Measurements from ENCODE around the gene CRABP2. TPM values are rescaled to one million over a fixed set of nuclear protein-coding genes. Genes with fewer than 3 reads are reported as not detected.

The CRABP2 gene
- total and polyA plus RNA-seq, 12 donors, result 3.1 to 17.8 (median 7.2) TPM

DNA sequence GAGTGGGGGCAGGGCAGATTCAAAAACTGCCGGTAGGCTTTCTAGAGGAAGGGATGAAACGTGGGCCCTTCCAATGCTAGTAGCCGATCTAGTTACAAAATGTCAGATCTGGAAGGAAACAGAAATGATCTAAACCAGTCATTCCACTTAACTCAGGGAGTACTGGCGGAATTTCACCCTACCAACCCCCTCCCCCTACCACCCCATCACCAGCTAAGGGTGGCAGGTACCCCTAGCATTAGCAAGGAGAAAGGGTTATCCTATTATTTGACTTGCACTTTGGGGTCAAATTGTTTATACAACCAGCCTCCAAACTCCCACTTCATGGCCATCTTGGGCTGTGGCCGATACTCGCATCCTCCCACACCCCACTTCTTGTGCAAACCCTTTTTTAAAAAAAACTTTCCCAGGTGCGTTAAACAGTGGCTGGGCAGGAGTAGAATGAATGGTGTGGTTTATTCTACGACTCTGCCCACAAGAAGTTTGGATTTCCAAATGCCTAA lies 36.1 kb upstream of the CRABP2 start:
- intact Hi-C loops (cut with DNase I), result no loop called here
- peak overlapping the region in 1 of 4 donors; percentile 19 for H3K4me3 ChIP-seq
- WGBS, 4 donors, result 47 to 59% (median 54%) methylated on average over 8 of the region's 8 CpGs
- peaks cover 0 to 34% of the 10 kb centered on the region in 2 donors for H3K36me3 ChIP-seq (replicated peaks in 1 of 2)
- no peak for DNase-seq
- peaks cover 12 to 24% of the 10 kb centered on the region in 2 donors for H3K4me1 ChIP-seq (replicated peaks in 1 of 2)
- H3K27me3 ChIP-seq, result no peaks in the 10 kb centered on the region
- H3K9me3 ChIP-seq (replicated peaks in 1 of 3), result no peaks in the 10 kb centered on the region
- no peak for TF ChIP-seq POLR2A (IDR thresholded peaks at IDR 0.05)
- TF ChIP-seq CTCF (IDR thresholded peaks at IDR 0.05), result no peak
- H3K27ac ChIP-seq, result peak overlapping the region in 4 of 5 donors; percentile 72 to 88 (median 84)

DNA sequence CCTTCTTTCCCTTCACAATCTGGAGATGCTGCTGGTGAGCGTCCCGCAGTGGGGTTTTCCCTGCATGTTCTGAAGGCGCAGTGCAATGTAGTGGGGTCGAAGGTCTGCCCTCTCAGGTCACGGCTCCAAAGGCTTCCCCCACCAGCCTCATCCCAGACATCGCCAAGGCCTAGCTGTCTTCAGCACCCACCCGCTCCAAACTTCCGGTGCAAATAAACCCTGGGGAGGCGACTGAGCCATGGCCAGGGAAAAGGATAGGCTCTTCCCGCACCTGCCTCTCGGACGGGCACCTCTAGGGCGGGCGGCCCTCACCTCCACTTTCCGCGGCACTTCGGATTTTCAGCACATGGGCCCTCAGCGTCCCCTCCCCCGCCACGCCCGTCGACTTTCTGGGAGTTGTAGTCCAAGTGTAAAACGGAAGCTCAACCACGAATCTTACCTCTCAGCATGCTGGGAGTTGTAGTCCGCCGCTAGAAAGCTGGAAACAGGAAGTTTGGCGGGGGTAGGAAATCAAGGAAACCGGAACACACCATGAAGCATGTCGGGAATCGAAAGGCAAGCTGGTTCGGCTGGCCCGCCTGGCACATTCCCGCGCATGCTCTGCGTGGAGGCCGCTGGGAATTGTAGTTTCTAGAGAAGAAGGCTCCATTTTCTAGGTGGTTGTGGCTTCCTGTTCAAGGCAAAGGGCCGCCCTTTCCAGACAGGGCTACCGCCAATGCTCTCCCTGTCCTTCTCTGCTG lies 35.5 kb upstream of the CRABP2 start, which contains the start of gene MRPL24:
Gene MRPL24 (minus strand): TSS at position 348 of the 740 bp plus-strand sequence. CDS start 2,384 bp downstream, outside the sequence.
- intact Hi-C loops (cut with DNase I), result no loop called here
- peaks cover 5 to 18% of the 10 kb centered on the region in 2 donors for H3K4me1 ChIP-seq (replicated peaks in 1 of 2)
- H3K36me3 ChIP-seq (replicated peaks in 1 of 2), result peaks cover 0 to 34% of the 10 kb centered on the region in 2 donors
- TF ChIP-seq POLR2A (IDR thresholded peaks at IDR 0.05) (peak; percentile 23 to 40), CTCF (IDR thresholded peaks at IDR 0.05) (peak in 1 of 6 experiments; percentile 13)
- H3K27me3 ChIP-seq, result no peaks in the 10 kb centered on the region
- H3K4me3 ChIP-seq, result peak within 1 kb of the TSS in 3 of 4 donors; percentile 49 to 65 (median 65)
- 0% methylated on average over 21 to 38 of the region's 38 CpGs for WGBS, 4 donors
- peak; percentile 97 to 100 (median 99) for DNase-seq
- no peaks in the 10 kb centered on the region for H3K9me3 ChIP-seq (replicated peaks in 1 of 3)
- peak within 1 kb of the TSS in 4 of 5 donors; percentile 72 to 88 (median 84) for H3K27ac ChIP-seq

GRCh38 chr1:156740237-156740740 lies 34.9 kb upstream of the CRABP2 start:
- peaks cover 0 to 34% of the 10 kb centered on the region in 2 donors for H3K36me3 ChIP-seq (replicated peaks in 1 of 2)
- intact Hi-C loops (cut with DNase I), result no loop called here

More at GRCh38 chr1:156740237-156740740, 34.9 kb upstream of the CRABP2 start:
- peak in 1 of 7 donors; percentile 67 for DNase-seq
- 16 to 20% (median 18%) methylated on average over 5 to 7 of the region's 7 CpGs for WGBS, 4 donors
- Histone ChIP-seq H3K4me3 (peak overlapping the region in 3 of 4 donors; percentile 49 to 65 (median 65)), H3K4me1 (replicated peaks in 1 of 2) (peaks cover 0 to 12% of the 10 kb centered on the region in 2 donors), H3K27me3 (no peaks in the 10 kb centered on the region), H3K27ac (peak overlapping the region in 1 of 5 donors; percentile 52), H3K9me3 (replicated peaks in 1 of 3) (no peaks in the 10 kb centered on the region)
- TF ChIP-seq CTCF (IDR thresholded peaks at IDR 0.05) (no peak), POLR2A (IDR thresholded peaks at IDR 0.05) (no peak)

Data from adrenal gland (tissue), 12 donors.